Progenitor cell of endocrine pancreas (in vitro differentiated cells): Measurements from ENCODE around the gene KDM3B. TPM values are rescaled to one million over a fixed set of nuclear protein-coding genes. Genes with fewer than 3 reads are reported as not detected.

Experiments
- DNase-seq: peaks from one replicate; pipeline ENCODE4 v3.0.0; 2021; ENCODE audit warnings: low spot score; ENCODE audit not compliant: unreplicated experiment
- H3K27ac Mint-ChIP-seq: 2 replicates; pipeline ENCODE4 v1.8.0; 2021; ENCODE audit warnings: mild to moderate bottlenecking, moderate library complexity, mixed read lengths
- H3K27me3 Mint-ChIP-seq: 2 replicates; pipeline ENCODE4 v1.8.0; 2021; ENCODE audit warnings: mixed read lengths
- H3K36me3 Mint-ChIP-seq: 2 replicates; pipeline ENCODE4 v1.8.0; 2022; ENCODE audit warnings: mixed read lengths; ENCODE audit not compliant: insufficient read depth
- H3K4me1 Mint-ChIP-seq: 2 replicates; pipeline ENCODE4 v1.8.0; 2021; ENCODE audit warnings: low read depth, mixed read lengths
- H3K4me3 Mint-ChIP-seq: 2 replicates; pipeline ENCODE4 v1.8.0; 2021; ENCODE audit warnings: low read depth, mild to moderate bottlenecking, moderate library complexity, mixed read lengths
- H3K9me3 Mint-ChIP-seq: 2 replicates; pipeline ENCODE4 v1.8.0; 2021; ENCODE audit warnings: low read depth, mixed read lengths
- CTCF ChIP-seq: fragments of 200-600 bp; sonication (generic); IDR thresholded peaks from one replicate; pipeline ENCODE4 v1.5.0; 2021; ENCODE audit warnings: antibody characterized with exemption, mild to moderate bottlenecking; ENCODE audit not compliant: unreplicated experiment
- total RNA-seq: library from RNA; stranded (reverse); gene quantifications from 2 replicates; pipeline ENCODE4 v1.2.1, GENCODE V29; 2021

The KDM3B gene
- total RNA-seq, 1 donor from 2014 or later: 126 TPM

- H3K36me3 Mint-ChIP-seq: peaks cover 11% of the 10 kb centered on the region
Observed at GRCh38 chr5:138463419-138464007, 111.0 kb downstream of the KDM3B start.

GRCh38 chr5:138464008-138464387 lies 111.5 kb downstream of the KDM3B start:
- peak overlapping the region; percentile 81 for H3K4me3 Mint-ChIP-seq
- H3K9me3 Mint-ChIP-seq: no peaks in the 10 kb centered on the region
- DNase-seq: peak; percentile 91
- H3K27me3 Mint-ChIP-seq: peaks cover 17% of the 10 kb centered on the region
- TF ChIP-seq CTCF: peak; percentile 90
- peaks cover 13% of the 10 kb centered on the region for H3K36me3 Mint-ChIP-seq
- peaks cover 12% of the 10 kb centered on the region for H3K4me1 Mint-ChIP-seq
- H3K27ac Mint-ChIP-seq: peak overlapping the region; percentile 98

More at GRCh38 chr5:138463419-138464007, 111.0 kb downstream of the KDM3B start:
- H3K9me3 Mint-ChIP-seq: no peaks in the 10 kb centered on the region
- peak overlapping the region; percentile 98 for H3K27ac Mint-ChIP-seq
- peaks cover 12% of the 10 kb centered on the region for H3K4me1 Mint-ChIP-seq
- peak overlapping the region; percentile 81 for H3K4me3 Mint-ChIP-seq
- DNase-seq: no peak
- no peak for TF ChIP-seq CTCF
- H3K27me3 Mint-ChIP-seq: peaks cover 19% of the 10 kb centered on the region

- DNase-seq: peak; percentile 89
- peaks cover 13% of the 10 kb centered on the region for H3K36me3 Mint-ChIP-seq
- peak; percentile 29 for TF ChIP-seq CTCF
- peaks cover 12% of the 10 kb centered on the region for H3K4me1 Mint-ChIP-seq
- no peaks in the 10 kb centered on the region for H3K9me3 Mint-ChIP-seq
- H3K4me3 Mint-ChIP-seq: peak overlapping the region; percentile 81
- H3K27ac Mint-ChIP-seq: peak overlapping the region; percentile 96
- H3K27me3 Mint-ChIP-seq: peaks cover 16% of the 10 kb centered on the region
Observed at GRCh38 chr5:138464388-138465260, 112.1 kb downstream of the KDM3B start.

GRCh38 chr5:138465261-138466124 lies 113.0 kb downstream of the KDM3B start, which contains the start of gene EGR1:
TSS of gene EGR1 (plus strand) at chr5:138465479. CDS start at chr5:138465762, 283 bp downstream.
- peaks cover 13% of the 10 kb centered on the region for H3K36me3 Mint-ChIP-seq
- H3K27me3 Mint-ChIP-seq: peaks cover 16% of the 10 kb centered on the region
- peak within 1 kb of the TSS; percentile 81 for H3K4me3 Mint-ChIP-seq
- peak; percentile 11 for TF ChIP-seq CTCF
- peak; percentile 82 for DNase-seq
- H3K9me3 Mint-ChIP-seq: no peaks in the 10 kb centered on the region
- peak within 1 kb of the TSS; percentile 96 for H3K27ac Mint-ChIP-seq
- peaks cover 12% of the 10 kb centered on the region for H3K4me1 Mint-ChIP-seq
